HepG2 (cell line): ENCODE data around the gene PPP1R16B. TPM values are rescaled to one million over a fixed set of nuclear protein-coding genes. Genes with fewer than 3 reads are reported as not detected.

Source experiments
- MAX ChIP-seq: IDR thresholded peaks from 2 replicates; pipeline ENCODE4 v1.6.1; 2012; ENCODE audit warnings: inconsistent platforms
- MTA3 ChIP-seq: sonication (generic); formaldehyde crosslinking; IDR thresholded peaks from 2 replicates; pipeline ENCODE4 v1.4.0; 2020; ENCODE audit warnings: missing genetic modification reagents
- SRY ChIP-seq: sonication (generic); formaldehyde crosslinking; IDR thresholded peaks from 2 replicates; pipeline ENCODE4 v1.8.0; 2022; ENCODE audit warnings: mild to moderate bottlenecking, missing genetic modification reagents
- ZIK1 ChIP-seq: sonication (generic); formaldehyde crosslinking; IDR thresholded peaks from 2 replicates; pipeline ENCODE4 v1.5.0; 2020; ENCODE audit warnings: mild to moderate bottlenecking, low read depth, missing genetic modification reagents, borderline replicate concordance
- ZNF256 ChIP-seq: sonication (generic); formaldehyde crosslinking; conservative IDR thresholded peaks from 2 replicates; pipeline ENCODE4 v1.4.0; 2020; ENCODE audit warnings: missing genetic modification reagents
- ZNF281 ChIP-seq: sonication (generic); formaldehyde crosslinking; IDR thresholded peaks from 2 replicates; pipeline ENCODE4 v1.4.0; 2020; ENCODE audit warnings: missing genetic modification reagents, borderline replicate concordance
- ZNF326 ChIP-seq: sonication (generic); formaldehyde crosslinking; IDR thresholded peaks from 2 replicates; pipeline ENCODE4 v1.4.0; 2020; ENCODE audit warnings: missing genetic modification reagents, borderline replicate concordance
- ZNF512B ChIP-seq: sonication (generic); formaldehyde crosslinking; IDR thresholded peaks from 2 replicates; pipeline ENCODE4 v1.5.1; 2020; ENCODE audit warnings: missing genetic modification reagents, mild to moderate bottlenecking, borderline replicate concordance
- ZNF563 ChIP-seq: sonication (generic); formaldehyde crosslinking; IDR thresholded peaks from 2 replicates; pipeline ENCODE4 v1.8.0; 2022; ENCODE audit warnings: mild to moderate bottlenecking, moderate library complexity, missing genetic modification reagents
- ZNF614 ChIP-seq: IDR thresholded peaks from 2 replicates; pipeline ENCODE4 v1.6.1; 2018; ENCODE audit warnings: missing biosample characterization, missing genetic modification reagents, inconsistent platforms, borderline replicate concordance
- ZNF891 ChIP-seq: sonication (generic); formaldehyde crosslinking; IDR thresholded peaks from 2 replicates; pipeline ENCODE4 v1.5.0; 2020; ENCODE audit warnings: mild to moderate bottlenecking, missing genetic modification reagents
- polyA plus RNA-seq, 8 experiments: library from polyadenylated mRNA; depleted of rRNA in 3 of 8; stranded (reverse) in 7 of 8; unstranded in 1 of 8; fragments of >200 nt; fragmentation: Illumina TruSeq in 4 of 8; extraction: Trizol in 4 of 8; gene quantifications; 2 replicates each; pipeline versions ENCODE4 v1.2.1 to v1.2.3, GENCODE V29; 2011 to 2016; ENCODE audit warnings: low read depth in 4 of 8, missing spikeins in 1 of 8, mixed read lengths in 1 of 8; ENCODE audit not compliant: insufficient read depth in 1 of 8
- total RNA-seq, 5 experiments: library from RNA; depleted of rRNA; stranded (reverse); fragments of >200 nt; fragmentation: Illumina TruSeq; extraction: Trizol; gene quantifications; 2 replicates each; pipeline ENCODE4 v1.2.3, GENCODE V29; 2016; ENCODE audit warnings: low read depth in 1 of 5
- TF ChIP-seq, protein P1 (sequence below): sonication (generic); formaldehyde crosslinking; conservative IDR thresholded peaks from 2 replicates; pipeline ENCODE4 v1.4.0; 2020; ENCODE audit warnings: mild to moderate bottlenecking, missing genetic modification reagents, moderate library complexity
- TF ChIP-seq, protein P2 (sequence below): sonication (generic); formaldehyde crosslinking; IDR thresholded peaks from 2 replicates; pipeline ENCODE4 v1.5.0; 2020; ENCODE audit warnings: mild to moderate bottlenecking, missing genetic modification reagents
- TF ChIP-seq, protein P3 (sequence below): sonication (generic); formaldehyde crosslinking; IDR thresholded peaks from 2 replicates; pipeline ENCODE4 v1.8.0; 2023; ENCODE audit warnings: mild to moderate bottlenecking, missing genetic modification reagents

Gene PPP1R16B
- total and polyA plus RNA-seq, 2 of the 13 experiments (the other 11 are each of a cell fraction or from before 2014, with no cell fraction given): 0.02 to 0.11 TPM

GRCh38 chr20:38888059-38888831 is 82.7 kb downstream of the PPP1R16B start (continued):
- TF ChIP-seq, protein P1, sequence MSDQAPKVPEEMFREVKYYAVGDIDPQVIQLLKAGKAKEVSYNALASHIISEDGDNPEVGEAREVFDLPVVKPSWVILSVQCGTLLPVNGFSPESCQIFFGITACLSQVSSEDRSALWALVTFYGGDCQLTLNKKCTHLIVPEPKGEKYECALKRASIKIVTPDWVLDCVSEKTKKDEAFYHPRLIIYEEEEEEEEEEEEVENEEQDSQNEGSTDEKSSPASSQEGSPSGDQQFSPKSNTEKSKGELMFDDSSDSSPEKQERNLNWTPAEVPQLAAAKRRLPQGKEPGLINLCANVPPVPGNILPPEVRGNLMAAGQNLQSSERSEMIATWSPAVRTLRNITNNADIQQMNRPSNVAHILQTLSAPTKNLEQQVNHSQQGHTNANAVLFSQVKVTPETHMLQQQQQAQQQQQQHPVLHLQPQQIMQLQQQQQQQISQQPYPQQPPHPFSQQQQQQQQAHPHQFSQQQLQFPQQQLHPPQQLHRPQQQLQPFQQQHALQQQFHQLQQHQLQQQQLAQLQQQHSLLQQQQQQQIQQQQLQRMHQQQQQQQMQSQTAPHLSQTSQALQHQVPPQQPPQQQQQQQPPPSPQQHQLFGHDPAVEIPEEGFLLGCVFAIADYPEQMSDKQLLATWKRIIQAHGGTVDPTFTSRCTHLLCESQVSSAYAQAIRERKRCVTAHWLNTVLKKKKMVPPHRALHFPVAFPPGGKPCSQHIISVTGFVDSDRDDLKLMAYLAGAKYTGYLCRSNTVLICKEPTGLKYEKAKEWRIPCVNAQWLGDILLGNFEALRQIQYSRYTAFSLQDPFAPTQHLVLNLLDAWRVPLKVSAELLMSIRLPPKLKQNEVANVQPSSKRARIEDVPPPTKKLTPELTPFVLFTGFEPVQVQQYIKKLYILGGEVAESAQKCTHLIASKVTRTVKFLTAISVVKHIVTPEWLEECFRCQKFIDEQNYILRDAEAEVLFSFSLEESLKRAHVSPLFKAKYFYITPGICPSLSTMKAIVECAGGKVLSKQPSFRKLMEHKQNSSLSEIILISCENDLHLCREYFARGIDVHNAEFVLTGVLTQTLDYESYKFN: peak; percentile 46; the same call in 1 of the 2 replicates
- TF ChIP-seq, protein P2, sequence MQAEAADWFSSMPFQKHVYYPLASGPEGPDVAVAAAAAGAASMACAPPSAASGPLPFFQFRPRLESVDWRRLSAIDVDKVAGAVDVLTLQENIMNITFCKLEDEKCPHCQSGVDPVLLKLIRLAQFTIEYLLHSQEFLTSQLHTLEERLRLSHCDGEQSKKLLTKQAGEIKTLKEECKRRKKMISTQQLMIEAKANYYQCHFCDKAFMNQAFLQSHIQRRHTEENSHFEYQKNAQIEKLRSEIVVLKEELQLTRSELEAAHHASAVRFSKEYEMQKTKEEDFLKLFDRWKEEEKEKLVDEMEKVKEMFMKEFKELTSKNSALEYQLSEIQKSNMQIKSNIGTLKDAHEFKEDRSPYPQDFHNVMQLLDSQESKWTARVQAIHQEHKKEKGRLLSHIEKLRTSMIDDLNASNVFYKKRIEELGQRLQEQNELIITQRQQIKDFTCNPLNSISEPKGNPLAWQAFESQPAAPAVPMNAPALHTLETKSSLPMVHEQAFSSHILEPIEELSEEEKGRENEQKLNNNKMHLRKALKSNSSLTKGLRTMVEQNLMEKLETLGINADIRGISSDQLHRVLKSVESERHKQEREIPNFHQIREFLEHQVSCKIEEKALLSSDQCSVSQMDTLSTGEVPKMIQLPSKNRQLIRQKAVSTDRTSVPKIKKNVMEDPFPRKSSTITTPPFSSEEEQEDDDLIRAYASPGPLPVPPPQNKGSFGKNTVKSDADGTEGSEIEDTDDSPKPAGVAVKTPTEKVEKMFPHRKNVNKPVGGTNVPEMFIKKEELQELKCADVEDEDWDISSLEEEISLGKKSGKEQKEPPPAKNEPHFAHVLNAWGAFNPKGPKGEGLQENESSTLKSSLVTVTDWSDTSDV: 0 out of 2 replicates have a peak, but pooled peaks have one; percentile 47
- TF ChIP-seq ZNF512B (CRISPR knock-in tag): peak; percentile 39; the same call in 1 of the 2 replicates
- TF ChIP-seq MTA3 (CRISPR knock-in tag): no peak
- no peak for TF ChIP-seq ZIK1 (CRISPR knock-in tag)
- TF ChIP-seq SRY (CRISPR knock-in tag): 0 out of 2 replicates have a peak, but pooled peaks have one; percentile 23
- TF ChIP-seq ZNF256: no peak
- TF ChIP-seq ZNF281 (CRISPR knock-in tag): peak; percentile 49; the same call in 1 of the 2 replicates
- TF ChIP-seq, protein P3, sequence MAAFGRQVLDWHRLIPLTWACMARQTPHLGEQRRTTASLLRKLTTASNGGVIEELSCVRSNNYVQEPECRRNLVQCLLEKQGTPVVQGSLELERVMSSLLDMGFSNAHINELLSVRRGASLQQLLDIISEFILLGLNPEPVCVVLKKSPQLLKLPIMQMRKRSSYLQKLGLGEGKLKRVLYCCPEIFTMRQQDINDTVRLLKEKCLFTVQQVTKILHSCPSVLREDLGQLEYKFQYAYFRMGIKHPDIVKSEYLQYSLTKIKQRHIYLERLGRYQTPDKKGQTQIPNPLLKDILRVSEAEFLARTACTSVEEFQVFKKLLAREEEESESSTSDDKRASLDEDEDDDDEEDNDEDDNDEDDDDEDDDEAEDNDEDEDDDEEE (CRISPR knock-in tag): no peak
- TF ChIP-seq ZNF614 (CRISPR knock-in tag): 0 out of 2 replicates have a peak, but pooled peaks have one; percentile 36
- TF ChIP-seq ZNF563 (CRISPR knock-in tag): no peak
- TF ChIP-seq ZNF326 (CRISPR knock-in tag): no peak
- TF ChIP-seq ZNF891 (CRISPR knock-in tag): peak; percentile 63
- TF ChIP-seq MAX: no peak; the same call in 1 of the 2 replicates
